Subcutaneous abdominal adipose tissue (tissue), 5 donors: ENCODE measurements around the gene SOCS6.
A peak's percentile ranks its signal among the peaks of the same experiment; 100 is the strongest.

Source experiments
- H3K27ac ChIP-seq: one replicate; pipeline ENCODE4 v1.7.0; 2013; ENCODE audit warnings: low read depth, mild to moderate bottlenecking, inconsistent platforms, low read length, moderate library complexity
- H3K27me3 ChIP-seq, 5 donors: one replicate each; pipeline ENCODE4 v1.7.0; 2013; ENCODE audit warnings: low read length in 5 of 5, inconsistent platforms in 1 of 5; ENCODE audit not compliant: control insufficient read depth in 5 of 5, insufficient read depth in 4 of 5
- H3K36me3 ChIP-seq, 5 donors: one replicate each; pipeline ENCODE4 v1.7.0; 2013; ENCODE audit warnings: low read length in 5 of 5; ENCODE audit not compliant: control insufficient read depth in 5 of 5, insufficient read depth in 5 of 5
- H3K4me1 ChIP-seq, 5 donors: one replicate each; pipeline ENCODE4 v1.7.0; 2013; ENCODE audit warnings: low read length in 5 of 5, mild to moderate bottlenecking in 3 of 5, moderate library complexity in 1 of 5; ENCODE audit not compliant: control insufficient read depth in 5 of 5, insufficient read depth in 5 of 5
- H3K4me3 ChIP-seq, 5 donors: one replicate each; pipeline ENCODE4 v1.7.0; 2013; ENCODE audit warnings: low read length in 5 of 5, low read depth in 1 of 5
- H3K9ac ChIP-seq, 5 donors: one replicate each; pipeline ENCODE4 v1.7.0; 2013; ENCODE audit warnings: low read length in 5 of 5, mild to moderate bottlenecking in 4 of 5, moderate library complexity in 3 of 5
- H3K9me3 ChIP-seq, 5 donors: one replicate each; pipeline ENCODE4 v1.7.0; 2013; ENCODE audit warnings: low read length in 5 of 5; ENCODE audit not compliant: control insufficient read depth in 5 of 5
- donor health status: healthy.
- donor health status: healthy.
- donor health status: healthy.
- donor health status: healthy.
- donor health status: healthy.

The SOCS6 gene

DNA sequence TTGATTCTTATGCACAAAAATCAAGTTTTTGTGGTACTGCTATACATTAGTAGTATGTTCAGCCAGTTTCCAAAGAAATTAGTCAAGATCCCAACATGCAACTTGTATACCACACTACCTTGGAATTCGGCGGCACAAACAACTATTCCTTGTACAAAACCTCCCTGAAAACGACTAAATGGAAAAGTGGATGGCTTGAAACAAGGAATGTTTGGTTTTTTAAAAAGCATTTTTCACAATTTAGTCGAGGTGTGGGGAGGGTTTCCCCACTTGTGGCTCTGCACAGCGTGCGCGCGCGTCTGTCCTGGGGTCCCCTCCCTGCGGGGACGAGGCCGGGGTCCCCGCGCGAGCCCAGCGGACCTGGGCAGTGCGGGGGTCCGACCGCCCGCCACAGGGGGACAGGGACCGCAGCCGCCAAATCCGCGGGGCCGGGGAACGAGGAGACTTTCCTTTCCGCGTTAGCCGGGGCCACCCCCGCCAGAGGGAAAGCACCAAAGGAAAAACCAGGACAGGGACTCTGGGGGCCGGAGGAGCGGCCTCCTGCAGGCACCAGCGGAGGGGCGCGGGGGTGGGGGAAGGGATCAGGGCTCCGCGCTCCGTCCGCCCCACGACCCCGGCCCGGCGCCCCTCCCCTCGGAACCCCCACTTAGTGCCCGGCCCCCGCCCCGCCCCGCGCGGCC, 534 bp upstream of the SOCS6 start:
- H3K9me3 ChIP-seq, result no peaks in the 10 kb centered on the region
- peaks cover 2 to 41% (median 35%) of the 10 kb centered on the region in 5 donors for H3K4me1 ChIP-seq
- H3K27ac ChIP-seq, result peak overlapping the region; percentile 84
- H3K4me3 ChIP-seq, result peak overlapping the region; percentile 16 to 95 (median 71)
- H3K27me3 ChIP-seq, result no peaks in the 10 kb centered on the region
- H3K9ac ChIP-seq, result peak overlapping the region in 4 of 5 donors; percentile 59 to 78 (median 68)
- H3K36me3 ChIP-seq, result no peaks in the 10 kb centered on the region

GRCh38 chr18:70289351-70290312, 787 bp downstream of the SOCS6 start:
- H3K27ac ChIP-seq, result peak overlapping the region; percentile 80
- H3K27me3 ChIP-seq, result no peaks in the 10 kb centered on the region
- no peaks in the 10 kb centered on the region for H3K9me3 ChIP-seq
- peak overlapping the region; percentile 76 to 96 (median 88) for H3K9ac ChIP-seq
- no peaks in the 10 kb centered on the region for H3K36me3 ChIP-seq
- H3K4me1 ChIP-seq, result peaks cover 2 to 44% (median 36%) of the 10 kb centered on the region in 5 donors
- peak overlapping the region; percentile 80 to 95 (median 85) for H3K4me3 ChIP-seq

DNA sequence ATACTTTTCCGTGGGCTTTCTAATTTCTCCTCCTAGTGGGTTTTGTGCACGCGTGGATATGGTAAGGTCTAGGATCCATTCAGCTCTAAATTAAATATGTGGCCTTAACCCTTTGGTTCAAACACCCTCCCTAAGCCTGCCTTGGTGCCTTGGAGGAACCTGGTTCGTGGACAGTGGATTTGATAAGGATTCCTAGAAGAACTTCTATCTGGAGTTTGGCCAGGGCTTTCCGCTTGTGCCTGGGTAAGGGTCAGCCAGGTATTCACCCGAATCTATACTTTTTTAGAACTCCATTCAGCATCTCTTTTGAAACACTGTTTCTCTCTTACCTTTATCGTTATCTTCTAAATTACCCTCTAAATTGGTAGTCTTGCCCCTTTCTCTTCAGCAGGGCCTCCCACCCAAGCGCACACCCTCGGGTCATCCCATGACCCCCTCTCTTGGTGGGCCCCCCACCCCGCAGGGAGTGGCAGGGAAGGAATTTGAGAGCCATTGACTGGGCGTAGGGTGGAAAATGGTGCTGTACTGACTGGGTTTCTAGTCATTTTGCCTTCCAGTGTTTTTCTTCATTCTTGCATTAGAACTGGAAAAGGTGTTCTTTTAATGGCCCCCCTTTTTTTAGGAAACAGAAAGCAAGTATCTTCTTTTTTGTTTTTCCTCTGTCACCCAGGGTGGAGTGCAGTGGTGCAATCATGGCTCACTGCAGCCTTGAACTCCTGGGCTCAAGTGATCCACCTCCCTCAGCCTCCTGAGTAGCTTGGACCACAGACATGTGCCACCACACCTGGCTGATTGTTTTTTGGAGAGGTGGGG, 1.8 kb downstream of the SOCS6 start:
- H3K27ac ChIP-seq, result peak overlapping the region; percentile 6
- no peaks in the 10 kb centered on the region for H3K27me3 ChIP-seq
- H3K4me3 ChIP-seq, result peak overlapping the region in 4 of 5 donors; percentile 80 to 95 (median 85)
- H3K36me3 ChIP-seq, result no peaks in the 10 kb centered on the region
- H3K9me3 ChIP-seq, result no peaks in the 10 kb centered on the region
- peak overlapping the region in 4 of 5 donors; percentile 76 to 96 (median 88) for H3K9ac ChIP-seq
- H3K4me1 ChIP-seq, result peaks cover 2 to 47% (median 40%) of the 10 kb centered on the region in 5 donors

DNA sequence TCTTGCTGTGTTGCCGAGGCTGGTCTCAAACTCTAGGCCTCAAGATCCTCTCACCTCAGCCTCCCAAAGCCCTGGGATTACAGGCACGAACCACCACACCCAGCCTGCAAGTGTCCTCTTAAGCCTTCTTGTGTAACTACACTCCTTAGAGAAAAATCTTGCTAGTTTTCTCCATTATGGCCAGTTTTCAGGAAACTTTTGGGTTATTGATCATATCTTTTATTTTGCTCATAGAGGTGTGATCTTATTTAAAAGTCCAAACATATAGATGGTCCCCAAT, 2.4 kb downstream of the SOCS6 start:
- H3K4me3 ChIP-seq, result peak overlapping the region in 1 of 5 donors; percentile 17
- H3K4me1 ChIP-seq, result peaks cover 6 to 50% (median 44%) of the 10 kb centered on the region in 5 donors
- no peaks in the 10 kb centered on the region for H3K27me3 ChIP-seq
- H3K9me3 ChIP-seq, result no peaks in the 10 kb centered on the region
- no peak overlapping the region for H3K9ac ChIP-seq
- no peak overlapping the region for H3K27ac ChIP-seq
- H3K36me3 ChIP-seq, result no peaks in the 10 kb centered on the region

DNA sequence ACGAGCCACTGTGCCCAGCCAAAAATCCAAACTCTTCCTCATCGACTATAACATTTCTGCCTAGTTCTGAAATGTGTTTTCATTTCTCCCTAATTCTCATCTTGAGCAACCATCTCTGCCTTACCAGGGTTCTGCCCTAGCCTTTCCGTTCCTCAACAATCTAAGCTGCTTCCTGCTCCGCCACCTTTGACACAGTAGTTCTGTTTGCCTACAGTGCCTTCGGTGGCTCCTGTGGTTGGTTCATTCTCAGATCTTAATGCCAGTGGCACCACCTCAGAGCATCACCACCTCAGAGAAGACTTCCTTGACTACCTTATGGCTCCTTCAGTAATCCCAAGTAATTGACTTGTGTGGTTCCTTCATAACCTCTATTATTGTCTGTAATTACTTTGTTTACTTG, 3.8 kb downstream of the SOCS6 start:
- Histone ChIP-seq H3K4me1 (peaks cover 8 to 54% (median 43%) of the 10 kb centered on the region in 5 donors), H3K9me3 (no peaks in the 10 kb centered on the region), H3K27ac (no peak overlapping the region), H3K36me3 (no peaks in the 10 kb centered on the region), H3K4me3 (no peak overlapping the region), H3K9ac (no peak overlapping the region), H3K27me3 (no peaks in the 10 kb centered on the region)

GRCh38 chr18:70293166-70293565, 4.3 kb downstream of the SOCS6 start:
- H3K9ac ChIP-seq, result peak overlapping the region in 1 of 5 donors; percentile 32
- peaks cover 8 to 52% (median 43%) of the 10 kb centered on the region in 5 donors for H3K4me1 ChIP-seq
- no peak overlapping the region for H3K27ac ChIP-seq

GRCh38 chr18:70294471-70295191, 5.8 kb downstream of the SOCS6 start:
- Histone ChIP-seq H3K4me3 (no peak overlapping the region), H3K27me3 (no peaks in the 10 kb centered on the region), H3K9ac (peak overlapping the region in 2 of 5 donors; percentile 14), H3K4me1 (peaks cover 8 to 50% (median 43%) of the 10 kb centered on the region in 5 donors), H3K27ac (no peak overlapping the region), H3K36me3 (no peaks in the 10 kb centered on the region), H3K9me3 (no peaks in the 10 kb centered on the region)

More at GRCh38 chr18:70293166-70293565, 4.3 kb downstream of the SOCS6 start:
- no peak overlapping the region for H3K4me3 ChIP-seq
- no peaks in the 10 kb centered on the region for H3K36me3 ChIP-seq
- no peaks in the 10 kb centered on the region for H3K9me3 ChIP-seq
- H3K27me3 ChIP-seq, result no peaks in the 10 kb centered on the region

GRCh38 chr18:70295192-70296188, 6.6 kb downstream of the SOCS6 start:
- H3K9ac ChIP-seq, result peak overlapping the region in 2 of 5 donors; percentile 14 to 32
- H3K4me1 ChIP-seq, result peaks cover 8 to 42% (median 35%) of the 10 kb centered on the region in 5 donors
- H3K27ac ChIP-seq, result no peak overlapping the region

More at GRCh38 chr18:70295192-70296188, 6.6 kb downstream of the SOCS6 start:
- no peaks in the 10 kb centered on the region for H3K36me3 ChIP-seq
- no peaks in the 10 kb centered on the region for H3K27me3 ChIP-seq
- H3K4me3 ChIP-seq, result no peak overlapping the region
- no peaks in the 10 kb centered on the region for H3K9me3 ChIP-seq
